PFSK-1 (cell line): Measurements from ENCODE around the gene NFAM1.
A peak's percentile ranks its signal among the peaks of the same experiment; 100 is the strongest.

ENCODE experiments used
- POLR2AphosphoS5 ChIP-seq: IDR thresholded peaks from 2 replicates; pipeline ENCODE4 v1.6.1; 2012; ENCODE audit warnings: low read depth, mild to moderate bottlenecking, control low read depth, low read length, moderate library complexity
- SIN3A ChIP-seq: IDR thresholded peaks from 2 replicates; pipeline ENCODE4 v1.6.1; 2012; ENCODE audit warnings: mild to moderate bottlenecking, low read length, moderate library complexity, borderline replicate concordance; ENCODE audit not compliant: insufficient read depth
- TAF1 ChIP-seq: IDR thresholded peaks from 2 replicates; pipeline ENCODE4 v1.6.1; 2012; ENCODE audit warnings: low read length, control low read depth, borderline replicate concordance; ENCODE audit not compliant: insufficient read depth
- TF ChIP-seq, protein P1 (sequence below), 2 experiments: IDR thresholded peaks; 2 replicates each; pipeline versions ENCODE4 v1.6.1 to v1.8.0; 2011 to 2012; ENCODE audit warnings: low read depth in 2 of 2, low read length in 2 of 2, control low read depth in 1 of 2, inconsistent platforms in 1 of 2, mild to moderate bottlenecking in 1 of 2, moderate library complexity in 1 of 2; ENCODE audit not compliant: insufficient read depth in 1 of 2

DNA sequence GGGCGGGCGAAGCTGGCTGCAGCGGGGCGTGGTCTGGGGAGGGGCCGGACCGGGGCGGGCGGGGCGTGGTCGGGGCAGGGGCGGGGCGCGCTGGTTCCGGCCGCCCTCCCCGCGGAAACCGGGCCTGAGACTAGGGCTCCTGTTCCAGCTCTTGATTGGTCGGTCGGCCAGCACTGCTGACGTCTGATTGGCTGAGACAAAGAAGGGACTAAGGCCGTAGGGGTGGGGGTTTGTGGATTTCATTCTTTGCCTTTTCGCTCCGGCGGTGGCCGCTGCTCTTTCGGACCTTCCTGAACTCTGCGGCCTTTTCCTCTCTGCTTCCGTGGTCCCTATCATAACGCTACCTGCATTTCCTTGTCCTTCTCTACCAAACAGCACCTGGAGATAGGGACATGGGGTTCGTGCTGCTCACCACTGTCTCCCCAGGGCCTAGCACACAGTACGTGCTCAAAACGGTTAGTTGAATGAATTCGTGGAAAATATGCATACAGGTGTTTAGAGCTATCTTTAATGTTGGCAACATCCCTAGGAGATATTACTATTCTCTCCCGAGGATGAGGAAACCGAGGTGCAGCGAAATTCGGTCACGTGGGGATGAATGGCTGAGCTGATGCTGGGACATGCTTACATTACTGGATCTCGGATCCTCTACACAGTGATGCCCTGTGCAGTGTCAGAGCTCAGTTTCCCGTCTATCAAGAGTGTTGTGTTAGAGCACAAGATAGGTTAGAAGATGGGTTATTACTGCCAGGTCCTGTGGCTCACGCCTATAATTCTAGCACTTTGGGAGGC is 62.8 kb downstream of the NFAM1 start:
- TF ChIP-seq POLR2AphosphoS5 (peak; percentile 64; the same call in 1 of the 2 replicates), TAF1 (peak; percentile 59; the same call in 1 of the 2 replicates), SIN3A (no peak)
- TF ChIP-seq, protein P1, sequence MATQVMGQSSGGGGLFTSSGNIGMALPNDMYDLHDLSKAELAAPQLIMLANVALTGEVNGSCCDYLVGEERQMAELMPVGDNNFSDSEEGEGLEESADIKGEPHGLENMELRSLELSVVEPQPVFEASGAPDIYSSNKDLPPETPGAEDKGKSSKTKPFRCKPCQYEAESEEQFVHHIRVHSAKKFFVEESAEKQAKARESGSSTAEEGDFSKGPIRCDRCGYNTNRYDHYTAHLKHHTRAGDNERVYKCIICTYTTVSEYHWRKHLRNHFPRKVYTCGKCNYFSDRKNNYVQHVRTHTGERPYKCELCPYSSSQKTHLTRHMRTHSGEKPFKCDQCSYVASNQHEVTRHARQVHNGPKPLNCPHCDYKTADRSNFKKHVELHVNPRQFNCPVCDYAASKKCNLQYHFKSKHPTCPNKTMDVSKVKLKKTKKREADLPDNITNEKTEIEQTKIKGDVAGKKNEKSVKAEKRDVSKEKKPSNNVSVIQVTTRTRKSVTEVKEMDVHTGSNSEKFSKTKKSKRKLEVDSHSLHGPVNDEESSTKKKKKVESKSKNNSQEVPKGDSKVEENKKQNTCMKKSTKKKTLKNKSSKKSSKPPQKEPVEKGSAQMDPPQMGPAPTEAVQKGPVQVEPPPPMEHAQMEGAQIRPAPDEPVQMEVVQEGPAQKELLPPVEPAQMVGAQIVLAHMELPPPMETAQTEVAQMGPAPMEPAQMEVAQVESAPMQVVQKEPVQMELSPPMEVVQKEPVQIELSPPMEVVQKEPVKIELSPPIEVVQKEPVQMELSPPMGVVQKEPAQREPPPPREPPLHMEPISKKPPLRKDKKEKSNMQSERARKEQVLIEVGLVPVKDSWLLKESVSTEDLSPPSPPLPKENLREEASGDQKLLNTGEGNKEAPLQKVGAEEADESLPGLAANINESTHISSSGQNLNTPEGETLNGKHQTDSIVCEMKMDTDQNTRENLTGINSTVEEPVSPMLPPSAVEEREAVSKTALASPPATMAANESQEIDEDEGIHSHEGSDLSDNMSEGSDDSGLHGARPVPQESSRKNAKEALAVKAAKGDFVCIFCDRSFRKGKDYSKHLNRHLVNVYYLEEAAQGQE (IDR thresholded peaks at IDR 0.05; ENCODE audit: insufficient read depth in 1 of 2, low read depth in 2 of 2, low read length in 2 of 2), result no peak
